Mesenchymal stem cell (in vitro differentiated cells and primary cell): ENCODE data around the gene PI16.
"Not testable (repeated sequence)": the region's sequence is repeated elsewhere in the genome, so short reads cannot be mapped to it uniquely, and the experiment has no call there.

ENCODE experiments used
- DNase-seq: peaks from one replicate; pipeline ENCODE4 v3.0.0-alpha.2; 2013
- H2AFZ ChIP-seq: one replicate; pipeline ENCODE4 v1.6.1; 2013; ENCODE audit warnings: low read depth, mild to moderate bottlenecking, control low read depth, inconsistent platforms, low read length, moderate library complexity
- H2AK5ac ChIP-seq: 2 replicates; pipeline ENCODE4 v1.6.1; 2013; ENCODE audit warnings: low read length, moderate library complexity, mild to moderate bottlenecking, inconsistent platforms; ENCODE audit not compliant: severe bottlenecking
- H2BK120ac ChIP-seq: one replicate; pipeline ENCODE4 v1.6.1; 2013; ENCODE audit warnings: low read depth, mild to moderate bottlenecking, inconsistent platforms, low read length, moderate library complexity
- H2BK12ac ChIP-seq, 2 experiments: one replicate each; pipeline ENCODE4 v1.6.1; 2013; ENCODE audit warnings: inconsistent platforms in 2 of 2, low read length in 2 of 2, mild to moderate bottlenecking in 2 of 2, moderate library complexity in 2 of 2, control low read depth in 1 of 2
- H2BK15ac ChIP-seq: one replicate; pipeline ENCODE4 v1.6.1; 2013; ENCODE audit warnings: mild to moderate bottlenecking, low read depth, inconsistent platforms; ENCODE audit not compliant: poor library complexity, severe bottlenecking
- H2BK5ac ChIP-seq: 2 replicates; pipeline ENCODE4 v1.6.1; 2013; ENCODE audit warnings: low read depth, mild to moderate bottlenecking, low read length, control low read depth, inconsistent platforms; ENCODE audit not compliant: poor library complexity, severe bottlenecking
- H3K14ac ChIP-seq, 2 experiments: one replicate each; pipeline ENCODE4 v1.6.1; 2013; ENCODE audit warnings: inconsistent platforms in 2 of 2, low read length in 2 of 2, control low read depth in 1 of 2, mild to moderate bottlenecking in 1 of 2, moderate library complexity in 1 of 2
- H3K18ac ChIP-seq, 2 experiments: one replicate each; pipeline ENCODE4 v1.6.1; 2013; ENCODE audit warnings: inconsistent platforms in 2 of 2, low read length in 2 of 2, control low read depth in 1 of 2, low read depth in 1 of 2, mild to moderate bottlenecking in 1 of 2
- H3K23ac ChIP-seq, 2 experiments: one replicate each; pipeline ENCODE4 v1.6.1; 2013; ENCODE audit warnings: inconsistent platforms in 2 of 2, low read length in 2 of 2, mild to moderate bottlenecking in 2 of 2, moderate library complexity in 2 of 2, control low read depth in 1 of 2
- H3K27ac ChIP-seq: 2 replicates; pipeline ENCODE4 v1.5.1; 2013; ENCODE audit warnings: mild to moderate bottlenecking, moderate library complexity, low read length, control low read depth, inconsistent platforms; ENCODE audit not compliant: poor library complexity, severe bottlenecking
- H3K27me3 ChIP-seq, 2 experiments: 2 replicates each; pipeline versions ENCODE4 v1.6.1 to v1.7.0; 2013; ENCODE audit warnings: low read length in 2 of 2, mild to moderate bottlenecking in 2 of 2, moderate library complexity in 2 of 2, control low read depth in 1 of 2, inconsistent platforms in 1 of 2; ENCODE audit not compliant: control insufficient read depth in 1 of 2, insufficient read depth in 1 of 2
- H3K36me3 ChIP-seq, 2 experiments: 2 replicates each; pipeline versions ENCODE4 v1.6.1 to v1.7.0; 2013; ENCODE audit warnings: low read length in 2 of 2, control low read depth in 1 of 2, inconsistent platforms in 1 of 2, low read depth in 1 of 2, mild to moderate bottlenecking in 1 of 2; ENCODE audit not compliant: insufficient read depth in 2 of 2, control insufficient read depth in 1 of 2
- H3K4ac ChIP-seq, 2 experiments: one replicate each; pipeline ENCODE4 v1.6.1; 2013; ENCODE audit warnings: inconsistent platforms in 2 of 2, low read length in 2 of 2, mild to moderate bottlenecking in 2 of 2, moderate library complexity in 2 of 2, control low read depth in 1 of 2, low read depth in 1 of 2
- H3K4me1 ChIP-seq: 2 replicates; pipeline ENCODE4 v1.6.1; 2013; ENCODE audit warnings: low read depth, low read length, control low read depth; ENCODE audit not compliant: control insufficient read depth, insufficient read depth
- H3K4me2 ChIP-seq: 2 replicates; pipeline ENCODE4 v1.6.1; 2013; ENCODE audit warnings: low read length, mild to moderate bottlenecking, inconsistent platforms; ENCODE audit not compliant: poor library complexity, severe bottlenecking
- H3K4me3 ChIP-seq, 2 experiments: 2 replicates each; pipeline versions ENCODE4 v1.5.1 to v1.7.0; 2013; ENCODE audit warnings: low read length in 2 of 2, mild to moderate bottlenecking in 2 of 2, control low read depth in 1 of 2, low read depth in 1 of 2; ENCODE audit not compliant: insufficient read depth in 1 of 2
- H3K79me1 ChIP-seq: replicated peaks from 2 replicates; pipeline ENCODE4 v1.6.1; 2013; ENCODE audit warnings: mild to moderate bottlenecking, control low read depth, low read length, inconsistent platforms; ENCODE audit not compliant: poor library complexity, severe bottlenecking
- H3K9ac ChIP-seq: 2 replicates; pipeline ENCODE4 v1.7.0; 2013; ENCODE audit warnings: mild to moderate bottlenecking, low read length, moderate library complexity
- H3K9me3 ChIP-seq: 2 replicates; pipeline ENCODE4 v1.7.0; 2013; ENCODE audit warnings: mild to moderate bottlenecking, low read length; ENCODE audit not compliant: control insufficient read depth
- H4K8ac ChIP-seq: one replicate; pipeline ENCODE4 v1.6.1; 2013; ENCODE audit warnings: inconsistent platforms, mild to moderate bottlenecking, low read length, moderate library complexity
- H4K91ac ChIP-seq: one replicate; pipeline ENCODE4 v1.6.1; 2013; ENCODE audit warnings: mild to moderate bottlenecking, low read length, inconsistent platforms
- WGBS: methylation state at CpG from one replicate; pipeline ENCODE4 v1.1.7; 2013; ENCODE audit warnings: mixed read lengths; 5-methylcytosine and 5-hydroxymethylcytosine counted together

PI16 gene

DNA sequence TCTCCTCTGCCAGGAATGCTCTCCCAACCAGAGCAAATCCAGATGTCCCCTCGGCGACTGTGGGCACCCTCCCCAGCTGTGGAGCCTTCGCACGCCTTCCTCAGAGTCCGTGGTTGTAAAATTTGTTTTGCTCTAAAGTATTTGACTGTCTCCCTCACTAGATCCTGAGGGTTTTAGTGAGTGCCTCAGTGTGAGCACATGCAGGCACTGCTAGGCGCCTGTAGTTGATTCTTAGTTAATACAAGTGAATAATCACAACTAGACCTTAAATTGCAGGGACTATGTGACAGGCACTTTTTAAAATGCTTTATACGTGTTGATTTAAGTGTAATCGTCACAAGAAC is 32.1 kb downstream of the PI16 start:
- Histone ChIP-seq H3K9me3 (no peaks in the 10 kb centered on the region), H3K4me2 (peak overlapping the region; percentile 64), H3K14ac (peak overlapping the region in 1 of 2 experiments; percentile 73), H3K18ac (peak overlapping the region; percentile 41 to 91), H3K4ac (peak overlapping the region in 1 of 2 experiments; percentile 22), H2AK5ac (no peak overlapping the region), H3K79me1 (no peaks in the 10 kb centered on the region), H2BK15ac (no peak overlapping the region), H3K27me3 (peaks cover 5 to 7% of the 10 kb centered on the region in 2 experiments), H2BK5ac (no peak overlapping the region), H3K4me3 (peak overlapping the region; percentile 90 to 99), H3K9ac (peak overlapping the region; percentile 98), H2BK120ac (no peak overlapping the region), H3K23ac (peak overlapping the region; percentile 0 to 19), H2AFZ (peak overlapping the region; percentile 6), H3K36me3 (peaks cover 3% of the 10 kb centered on the region in 2 experiments), H3K27ac (peak overlapping the region; percentile 29), H2BK12ac (peak overlapping the region in 1 of 2 experiments; percentile 31), H3K4me1 (peaks cover 9% of the 10 kb centered on the region), H4K91ac (no peak overlapping the region), H4K8ac (peak overlapping the region; percentile 55)
- no peak for DNase-seq
- WGBS, result 9% methylated on average over 8 of the region's 8 CpGs

DNA sequence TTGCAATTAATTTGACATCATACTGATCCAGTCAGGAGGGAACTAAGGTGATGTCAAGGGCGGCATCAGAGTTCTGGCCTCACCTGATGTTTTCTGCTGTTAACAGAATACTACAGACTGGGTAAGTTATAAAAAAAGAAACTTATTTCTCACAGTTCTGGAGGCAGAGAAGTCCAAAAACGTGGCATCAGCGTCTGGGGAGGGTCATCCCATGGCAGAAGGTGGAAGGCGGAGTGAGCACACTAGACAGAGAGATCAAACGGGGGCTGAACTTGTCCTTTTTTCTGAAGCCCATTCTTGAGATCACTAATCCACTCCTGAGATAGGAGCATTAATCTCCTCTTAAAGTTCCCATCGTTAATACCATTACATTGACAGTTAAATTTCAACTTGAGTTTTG is 34.7 kb downstream of the PI16 start:
- Histone ChIP-seq H2BK12ac (no peak overlapping the region), H3K4me3 (no peak overlapping the region), H2BK5ac (no peak overlapping the region), H3K27me3 (peaks cover 5 to 7% of the 10 kb centered on the region in 2 experiments), H3K18ac (no peak overlapping the region), H2AFZ (no peak overlapping the region), H3K9me3 (no peaks in the 10 kb centered on the region), H3K9ac (no peak overlapping the region), H3K27ac (no peak overlapping the region), H3K14ac (no peak overlapping the region), H2BK15ac (no peak overlapping the region), H3K23ac (no peak overlapping the region), H4K91ac (no peak overlapping the region), H3K4me1 (peaks cover 3% of the 10 kb centered on the region), H3K36me3 (no peaks in the 10 kb centered on the region), H3K4ac (no peak overlapping the region), H2AK5ac (no peak overlapping the region), H3K79me1 (no peaks in the 10 kb centered on the region), H3K4me2 (no peak overlapping the region), H4K8ac (no peak overlapping the region), H2BK120ac (no peak overlapping the region)
- no peak for DNase-seq
- WGBS, result 73% methylated on average over 5 of the region's 6 CpGs

DNA sequence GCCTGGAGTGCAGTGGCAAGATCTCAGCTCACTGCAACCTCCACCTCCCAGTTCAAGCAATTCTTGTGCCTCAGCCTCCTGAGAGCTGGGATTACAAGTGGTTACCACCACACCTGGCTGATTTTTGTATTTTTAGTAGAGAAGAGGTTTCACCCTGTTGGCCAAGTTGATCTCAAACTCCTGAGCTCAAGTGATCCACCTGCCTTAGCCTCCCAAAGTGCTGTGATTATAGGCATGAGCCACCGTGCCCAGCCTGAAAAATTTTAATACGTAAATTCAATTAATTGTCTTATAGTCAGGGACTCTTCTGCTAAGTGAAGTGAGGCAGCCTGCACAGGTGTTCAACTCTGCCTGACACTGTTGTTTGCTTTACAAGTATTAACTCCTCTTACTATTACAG is 35.9 kb downstream of the PI16 start:
- not testable (repeated sequence) for H3K23ac ChIP-seq, H4K91ac ChIP-seq, H2BK120ac ChIP-seq, H3K14ac ChIP-seq, H2BK12ac ChIP-seq, H3K79me1 ChIP-seq, H3K4me3 ChIP-seq, H3K27ac ChIP-seq, DNase-seq, H3K36me3 ChIP-seq, H3K9me3 ChIP-seq, H3K9ac ChIP-seq, H4K8ac ChIP-seq, H2BK5ac ChIP-seq, H2AK5ac ChIP-seq, H3K4ac ChIP-seq, H3K18ac ChIP-seq, H3K4me1 ChIP-seq, H2BK15ac ChIP-seq, H3K4me2 ChIP-seq, H2AFZ ChIP-seq
- 100% methylated on average over 2 of the region's 2 CpGs for WGBS
- peaks cover 7 to 12% of the 10 kb centered on the region in 2 experiments for H3K27me3 ChIP-seq

DNA sequence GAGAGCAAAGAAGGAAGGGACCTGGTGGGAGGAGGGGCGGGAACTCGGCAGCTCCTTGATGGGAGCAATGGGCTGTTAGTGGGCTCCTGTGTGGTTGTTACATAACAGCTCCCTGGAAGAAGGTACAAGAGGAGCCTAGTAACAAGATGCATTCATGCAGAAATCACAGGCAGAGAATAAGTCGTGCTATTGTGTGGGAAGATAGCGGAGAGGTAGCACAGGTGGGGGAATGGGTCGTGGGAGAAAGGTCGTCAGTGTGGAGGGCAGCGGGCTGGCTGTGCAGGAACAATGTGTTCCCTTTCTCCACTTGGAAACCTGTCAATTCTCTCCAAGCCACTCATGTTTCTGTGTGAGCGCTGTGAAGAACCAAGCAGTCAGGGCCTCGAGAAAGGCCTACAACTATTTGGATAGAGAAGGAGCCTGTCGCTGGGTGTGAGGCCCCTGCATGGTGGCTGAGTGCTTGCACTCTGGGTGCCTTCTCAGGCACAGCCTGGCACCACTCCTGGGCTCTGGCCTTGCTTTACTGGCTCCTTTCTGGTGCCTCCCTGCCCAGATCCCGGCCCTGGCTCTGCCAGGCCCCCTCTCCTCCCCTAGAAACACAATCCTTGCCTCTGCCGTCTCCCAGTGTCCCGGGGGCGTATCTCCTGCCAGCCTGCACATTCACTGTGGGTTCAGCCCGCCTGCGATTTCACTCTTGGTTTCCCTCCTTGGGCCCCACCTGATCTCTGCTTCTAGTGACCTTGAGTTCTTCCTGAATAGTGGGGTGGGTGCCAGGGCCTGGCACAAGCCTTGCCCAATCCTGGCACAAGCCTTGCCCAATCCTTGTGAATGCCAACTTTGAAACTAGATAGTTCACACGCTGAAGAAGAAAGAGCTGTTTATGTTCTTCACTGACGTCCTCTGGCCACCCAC is 43.5 kb downstream of the PI16 start:
- Histone ChIP-seq H4K91ac (no peak overlapping the region), H3K27me3 (peaks cover 18 to 34% of the 10 kb centered on the region in 2 experiments), H3K23ac (no peak overlapping the region), H2AFZ (no peak overlapping the region), H3K9me3 (no peaks in the 10 kb centered on the region), H3K9ac (no peak overlapping the region), H3K14ac (no peak overlapping the region), H3K36me3 (no peaks in the 10 kb centered on the region), H3K4me3 (no peak overlapping the region), H4K8ac (no peak overlapping the region), H2BK120ac (no peak overlapping the region), H3K4me2 (no peak overlapping the region), H3K27ac (no peak overlapping the region), H2BK12ac (no peak overlapping the region), H2BK15ac (no peak overlapping the region), H2AK5ac (peak overlapping the region; percentile 41), H3K79me1 (no peaks in the 10 kb centered on the region), H2BK5ac (no peak overlapping the region), H3K18ac (no peak overlapping the region), H3K4ac (no peak overlapping the region), H3K4me1 (peaks cover 23% of the 10 kb centered on the region)
- no peak for DNase-seq
- 88% methylated on average over 18 of the region's 18 CpGs for WGBS
